Inflammatory macrophage treated with lipopolysaccharide for 4 hours (primary cell): ENCODE measurements around the gene SORCS1.

ENCODE experiments used
- DNase-seq: peaks from one replicate; pipeline ENCODE4 v3.0.0-alpha.2; 2020

The SORCS1 gene

GRCh38 chr10:107103174-107104025, 61.1 kb downstream of the SORCS1 start:
- DNase-seq, result no peak

GRCh38 chr10:107098326-107098725, 66.2 kb downstream of the SORCS1 start:
- no peak for DNase-seq

GRCh38 chr10:107094824-107095522, 69.5 kb downstream of the SORCS1 start:
- no peak for DNase-seq

DNA sequence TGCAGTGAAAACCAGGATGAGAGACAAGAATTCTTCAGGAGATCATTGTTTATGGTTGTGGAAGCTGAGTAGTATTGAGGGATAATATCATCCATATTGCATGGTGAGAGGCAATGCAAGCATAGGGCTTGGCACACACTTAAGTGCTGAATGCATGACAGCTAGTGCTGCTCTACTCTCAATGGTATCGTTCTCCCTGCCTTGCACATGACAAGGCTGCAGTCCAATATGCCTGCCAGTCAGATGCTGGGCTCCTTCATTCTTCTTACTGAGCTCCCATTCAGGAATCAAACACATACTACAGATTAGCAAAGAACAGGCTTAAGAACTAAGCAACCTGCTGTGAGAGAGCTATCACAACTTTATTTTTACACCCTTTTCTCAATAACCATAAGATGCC, 72.2 kb downstream of the SORCS1 start:
- DNase-seq, result no peak

- no peak for DNase-seq
Observed at GRCh38 chr10:107091126-107091525, 73.4 kb downstream of the SORCS1 start.

- no peak for DNase-seq
Observed at GRCh38 chr10:107085665-107086525, 78.6 kb downstream of the SORCS1 start.

DNA sequence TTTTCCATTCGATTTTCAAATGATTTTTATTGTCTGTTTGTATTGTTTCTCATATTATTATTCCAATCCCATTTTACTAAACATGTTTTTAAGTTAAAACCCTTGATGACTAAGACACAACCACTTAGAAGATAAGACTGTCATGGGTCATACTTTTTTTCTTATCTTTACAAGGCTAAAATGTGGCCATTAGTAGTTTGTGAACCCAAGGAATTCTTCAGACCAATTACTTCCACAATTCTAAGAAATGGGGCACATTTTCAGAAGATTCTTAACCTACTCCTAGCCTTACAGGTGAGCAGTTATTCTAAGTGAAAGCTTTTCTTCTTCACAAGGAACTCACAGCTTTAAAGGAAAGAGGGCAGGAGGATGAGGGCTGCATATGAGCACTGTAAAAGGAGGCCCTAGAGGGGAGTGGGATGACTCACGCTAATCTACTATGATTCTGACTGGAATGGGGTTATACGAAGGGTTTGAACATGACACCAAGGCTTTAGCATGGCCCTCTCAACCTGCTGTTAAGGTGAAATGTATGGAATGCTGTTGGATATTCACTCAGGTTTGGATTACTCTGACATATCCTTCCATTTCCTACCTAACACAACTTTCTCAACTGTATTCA, 81.0 kb downstream of the SORCS1 start:
- no peak for DNase-seq

- DNase-seq, result no peak
Observed at GRCh38 chr10:107081644-107082043, 82.9 kb downstream of the SORCS1 start.

- DNase-seq, result no peak
Observed at GRCh38 chr10:107075117-107075516, 89.4 kb downstream of the SORCS1 start.

- no peak for DNase-seq
Observed at GRCh38 chr10:107072786-107073185, 91.7 kb downstream of the SORCS1 start.

- no peak for DNase-seq
Observed at GRCh38 chr10:107072028-107072427, 92.5 kb downstream of the SORCS1 start.

- no peak for DNase-seq
Observed at GRCh38 chr10:107071301-107071700, 93.2 kb downstream of the SORCS1 start.

GRCh38 chr10:107067843-107068242, 96.7 kb downstream of the SORCS1 start:
- no peak for DNase-seq

- no peak for DNase-seq
Observed at GRCh38 chr10:107064075-107064474, 100.4 kb downstream of the SORCS1 start.

GRCh38 chr10:107059872-107060271, 104.6 kb downstream of the SORCS1 start:
- DNase-seq, result no peak

DNA sequence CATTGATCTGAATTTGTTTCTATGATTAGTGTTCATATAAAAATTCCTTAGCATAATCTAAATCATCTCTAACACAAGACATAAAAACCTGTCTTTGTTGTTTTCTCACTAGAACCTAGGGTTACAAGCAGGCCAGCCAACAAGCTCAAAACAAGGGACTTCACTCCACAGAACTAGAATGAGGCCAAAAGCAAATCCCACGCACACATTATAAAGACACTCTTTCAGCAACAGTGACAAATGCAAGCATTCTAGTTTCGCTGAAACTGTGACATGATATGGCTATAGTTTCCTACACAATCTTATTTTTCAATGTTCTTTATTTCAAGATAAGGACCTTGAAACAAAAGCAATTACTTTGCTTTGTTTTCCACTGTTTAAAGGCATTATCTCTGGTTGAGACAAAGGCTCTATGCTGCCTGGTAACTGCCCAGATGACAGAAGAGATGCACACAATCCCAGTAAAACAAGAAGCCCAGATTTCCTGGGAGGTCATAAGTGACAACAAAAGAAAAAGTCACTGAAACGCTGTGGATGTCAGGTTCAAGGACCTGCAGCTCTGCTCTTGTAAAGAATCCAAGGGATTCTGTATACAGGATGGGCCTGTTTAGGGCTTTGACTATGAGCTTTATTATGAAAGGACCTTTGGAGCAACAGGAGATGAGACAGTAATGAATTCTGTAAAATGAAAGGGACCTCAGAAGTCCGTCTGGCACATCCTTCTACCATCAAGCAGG, 105.3 kb downstream of the SORCS1 start:
- DNase-seq, result no peak

GRCh38 chr10:107058331-107058730, 106.2 kb downstream of the SORCS1 start:
- DNase-seq, result no peak

- no peak for DNase-seq
Observed at GRCh38 chr10:107056182-107056581, 108.3 kb downstream of the SORCS1 start.

DNA sequence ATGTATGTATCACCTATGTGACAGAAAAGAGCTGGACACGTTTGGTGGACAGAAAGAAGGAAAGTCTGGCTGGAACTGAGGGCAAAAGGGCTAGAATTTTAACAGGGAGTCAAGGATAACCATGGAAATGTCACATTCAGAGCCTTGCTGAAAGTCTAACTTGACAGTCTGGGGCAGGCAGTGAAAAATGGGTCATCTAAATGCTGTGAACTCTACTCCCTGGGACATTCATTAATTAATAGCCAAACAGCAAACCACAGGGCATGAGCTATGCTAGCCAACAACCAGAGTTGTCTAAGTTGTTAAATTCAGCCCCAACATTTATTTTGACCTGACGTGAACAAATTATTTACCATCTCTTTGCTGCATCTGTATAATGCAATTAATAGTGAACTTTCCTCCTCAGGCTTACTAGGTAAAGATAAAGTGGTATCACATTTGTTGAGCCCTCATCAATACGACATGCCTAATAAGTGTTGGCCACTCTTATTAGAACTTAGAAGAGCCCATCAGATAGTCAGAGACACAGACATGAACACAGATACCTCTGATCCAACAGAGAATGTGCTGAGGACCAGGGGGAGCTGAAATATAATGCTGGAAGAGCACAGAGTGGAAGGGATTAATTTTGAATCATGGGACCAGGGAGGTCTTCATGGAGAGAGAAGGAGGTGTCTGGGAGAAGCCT, 109.9 kb downstream of the SORCS1 start:
- DNase-seq, result no peak

GRCh38 chr10:107051769-107052168, 112.7 kb downstream of the SORCS1 start:
- DNase-seq, result no peak

- DNase-seq, result no peak
Observed at GRCh38 chr10:107043461-107043860, 121.0 kb downstream of the SORCS1 start.
